ENCODE results near the gene TARS1. TPM values are rescaled to one million over a fixed set of nuclear protein-coding genes. Genes with fewer than 3 reads are reported as not detected.
A peak's percentile ranks its signal among the peaks of the same experiment; 100 is the strongest.
"Not testable (repeated sequence)": the region's sequence is repeated elsewhere in the genome, so short reads cannot be mapped to it uniquely, and the experiment has no call there.

Gene TARS1
- total and polyA plus RNA-seq, 3 donors from 2014 or later = 36.7 to 51.1 (median 40.5) TPM

GRCh38 chr5:33435893-33436490 is 4.8 kb upstream of the TARS1 start:
- peak; percentile 89 for DNase-seq
- H3K27me3 ChIP-seq; H3K4me1 ChIP-seq; intact Hi-C loops (cut with DNase I; ENCODE audit: low total_unique reads); H3K9me3 ChIP-seq; H3K4me3 ChIP-seq; H3K36me3 ChIP-seq (ENCODE audit: low read depth, missing control alignments); H3K27ac ChIP-seq: not testable (repeated sequence)
- WGBS, 2 donors = 31 to 32% methylated on average over 5 of the region's 5 CpGs
- peak; percentile 51 to 75 (median 64) for TF ChIP-seq CTCF (IDR thresholded peaks at IDR 0.05)

GRCh38 chr5:33438996-33439395 is 1.8 kb upstream of the TARS1 start:
- no peak for TF ChIP-seq POLR2A (IDR thresholded peaks at IDR 0.05)
- TF ChIP-seq CTCF (IDR thresholded peaks at IDR 0.05) = no peak
- 34 to 50% methylated on average over 6 of the region's 6 CpGs for WGBS, 2 donors
- peaks cover 10% of the 10 kb centered on the region for H3K4me1 ChIP-seq
- no peak overlapping the region for H3K27ac ChIP-seq
- no peak overlapping the region for H3K4me3 ChIP-seq
- no peak for DNase-seq
- H3K9me3 ChIP-seq = no peaks in the 10 kb centered on the region
- no peaks in the 10 kb centered on the region for H3K36me3 ChIP-seq (ENCODE audit: low read depth, missing control alignments)
- no peaks in the 10 kb centered on the region for H3K27me3 ChIP-seq
- intact Hi-C loops (cut with DNase I; ENCODE audit: low total_unique reads) = no loop called here

- no peak for DNase-seq
- intact Hi-C loops (cut with DNase I; ENCODE audit: low total_unique reads) = no loop called here
- TF ChIP-seq POLR2A (IDR thresholded peaks at IDR 0.05) (no peak), CTCF (IDR thresholded peaks at IDR 0.05) (no peak)
- Histone ChIP-seq H3K9me3 (no peaks in the 10 kb centered on the region), H3K4me1 (peaks cover 10% of the 10 kb centered on the region), H3K4me3 (peak overlapping the region; percentile 69 to 81), H3K36me3 (ENCODE audit: low read depth, missing control alignments) (no peaks in the 10 kb centered on the region), H3K27ac (peak overlapping the region; percentile 80 to 88), H3K27me3 (no peaks in the 10 kb centered on the region)
- WGBS, 2 donors = 1 to 3% methylated on average over 18 of the region's 18 CpGs
These were observed 772 bp upstream of the TARS1 start for GRCh38 chr5:33439905-33440481.

- TF ChIP-seq CTCF (IDR thresholded peaks at IDR 0.05) = no peak
- no peak for TF ChIP-seq POLR2A (IDR thresholded peaks at IDR 0.05)
- peaks cover 10% of the 10 kb centered on the region for H3K4me1 ChIP-seq
- 5% methylated on average over 22 of the region's 22 CpGs for WGBS, 2 donors
- H3K9me3 ChIP-seq = no peaks in the 10 kb centered on the region
- H3K27me3 ChIP-seq = no peaks in the 10 kb centered on the region
- no peaks in the 10 kb centered on the region for H3K36me3 ChIP-seq (ENCODE audit: low read depth, missing control alignments)
- intact Hi-C loops (cut with DNase I; ENCODE audit: low total_unique reads) = no loop called here
- H3K4me3 ChIP-seq = peak overlapping the region; percentile 69 to 81
- peak overlapping the region; percentile 80 to 88 for H3K27ac ChIP-seq
- DNase-seq = peak; percentile 28
These were observed 744 bp downstream of the TARS1 start for GRCh38 chr5:33441241-33442177.
